WERI-Rb-1 (cell line): ENCODE data around the gene ZFTA.
A peak's percentile ranks its signal among the peaks of the same experiment; 100 is the strongest.

ENCODE experiments used
- DNase-seq: peaks from one replicate; pipeline ENCODE4 v3.0.0-alpha.2; 2020
- H3K27ac ChIP-seq: fragments of 250-450 bp; sonication (Bioruptor Pico); 2 replicates; pipeline ENCODE4 v1.5.1; 2020; ENCODE audit warnings: mild to moderate bottlenecking, moderate library complexity
- H3K27me3 ChIP-seq: fragments of 250-450 bp; sonication (Bioruptor Pico); 2 replicates; pipeline ENCODE4 v1.5.1; 2021; ENCODE audit warnings: mild to moderate bottlenecking, low read depth, moderate library complexity; ENCODE audit not compliant: insufficient read depth, severe bottlenecking
- H3K36me3 ChIP-seq: fragments of 250-450 bp; sonication (Bioruptor Pico); 2 replicates; pipeline ENCODE4 v1.5.1; 2020; ENCODE audit warnings: mild to moderate bottlenecking, moderate library complexity
- H3K4me3 ChIP-seq: 2 replicates; pipeline ENCODE4 v1.5.1; 2011; ENCODE audit warnings: low read depth, mild to moderate bottlenecking, control low read depth, low read length
- H3K9me3 ChIP-seq: fragments of 250-450 bp; sonication (Bioruptor Pico); 2 replicates; pipeline ENCODE4 v1.5.1; 2021; ENCODE audit warnings: mild to moderate bottlenecking, moderate library complexity; ENCODE audit not compliant: severe bottlenecking
- TF ChIP-seq, protein P1 (sequence below): IDR thresholded peaks from 2 replicates; pipeline ENCODE4 v1.5.1; 2011; ENCODE audit warnings: low read depth, mild to moderate bottlenecking, control low read depth, inconsistent platforms, low read length

ZFTA gene

DNA sequence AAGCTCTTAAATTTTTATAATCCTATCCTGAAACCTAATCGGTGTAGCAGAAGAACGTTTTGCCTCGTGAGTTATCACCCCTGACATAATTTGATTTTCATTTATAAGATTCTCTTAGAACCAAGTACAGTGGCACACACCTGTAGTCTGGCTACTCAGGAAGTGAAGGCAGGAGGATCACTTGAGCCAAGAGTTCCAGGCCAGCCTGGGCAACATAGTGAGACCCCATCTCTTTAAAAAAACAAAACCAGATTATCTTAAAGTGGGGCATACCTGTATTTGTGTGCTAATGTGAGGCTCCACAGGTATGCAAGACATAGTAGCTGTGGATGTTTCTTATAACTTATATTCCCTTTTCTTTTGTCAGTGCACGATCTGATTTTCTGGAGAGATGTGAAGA lies 19.0 kb downstream of the ZFTA start:
- TF ChIP-seq, protein P1, sequence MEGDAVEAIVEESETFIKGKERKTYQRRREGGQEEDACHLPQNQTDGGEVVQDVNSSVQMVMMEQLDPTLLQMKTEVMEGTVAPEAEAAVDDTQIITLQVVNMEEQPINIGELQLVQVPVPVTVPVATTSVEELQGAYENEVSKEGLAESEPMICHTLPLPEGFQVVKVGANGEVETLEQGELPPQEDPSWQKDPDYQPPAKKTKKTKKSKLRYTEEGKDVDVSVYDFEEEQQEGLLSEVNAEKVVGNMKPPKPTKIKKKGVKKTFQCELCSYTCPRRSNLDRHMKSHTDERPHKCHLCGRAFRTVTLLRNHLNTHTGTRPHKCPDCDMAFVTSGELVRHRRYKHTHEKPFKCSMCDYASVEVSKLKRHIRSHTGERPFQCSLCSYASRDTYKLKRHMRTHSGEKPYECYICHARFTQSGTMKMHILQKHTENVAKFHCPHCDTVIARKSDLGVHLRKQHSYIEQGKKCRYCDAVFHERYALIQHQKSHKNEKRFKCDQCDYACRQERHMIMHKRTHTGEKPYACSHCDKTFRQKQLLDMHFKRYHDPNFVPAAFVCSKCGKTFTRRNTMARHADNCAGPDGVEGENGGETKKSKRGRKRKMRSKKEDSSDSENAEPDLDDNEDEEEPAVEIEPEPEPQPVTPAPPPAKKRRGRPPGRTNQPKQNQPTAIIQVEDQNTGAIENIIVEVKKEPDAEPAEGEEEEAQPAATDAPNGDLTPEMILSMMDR = no peak
- H3K4me3 ChIP-seq = no peak overlapping the region
- no peaks in the 10 kb centered on the region for H3K27me3 ChIP-seq
- no peak overlapping the region for H3K27ac ChIP-seq
- peaks cover 48% of the 10 kb centered on the region for H3K36me3 ChIP-seq
- H3K9me3 ChIP-seq = no peaks in the 10 kb centered on the region
- no peak for DNase-seq

DNA sequence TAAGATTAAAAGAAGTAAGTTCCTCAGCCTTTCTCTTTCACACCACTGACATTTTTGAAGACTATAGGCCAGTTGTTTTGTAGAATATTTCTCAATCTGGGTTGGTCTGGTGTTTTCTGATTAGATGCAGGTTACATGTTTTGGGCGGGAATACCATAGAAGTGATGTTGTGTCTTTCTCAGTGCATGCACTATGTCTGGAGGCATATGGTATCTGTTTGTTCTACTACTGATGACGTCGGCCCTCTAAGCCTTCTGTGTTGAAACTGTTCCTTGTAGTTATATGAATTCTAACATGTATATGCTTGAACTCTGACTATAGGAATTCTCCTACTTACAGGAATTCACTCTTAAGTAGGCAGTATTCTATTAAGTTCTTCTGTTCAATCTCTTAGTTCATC lies 21.6 kb downstream of the ZFTA start:
- TF ChIP-seq, protein P1 = no peak
- no peak overlapping the region for H3K4me3 ChIP-seq
- no peak overlapping the region for H3K27ac ChIP-seq
- peaks cover 34% of the 10 kb centered on the region for H3K36me3 ChIP-seq
- no peaks in the 10 kb centered on the region for H3K9me3 ChIP-seq
- H3K27me3 ChIP-seq = no peaks in the 10 kb centered on the region
- DNase-seq = no peak

DNA sequence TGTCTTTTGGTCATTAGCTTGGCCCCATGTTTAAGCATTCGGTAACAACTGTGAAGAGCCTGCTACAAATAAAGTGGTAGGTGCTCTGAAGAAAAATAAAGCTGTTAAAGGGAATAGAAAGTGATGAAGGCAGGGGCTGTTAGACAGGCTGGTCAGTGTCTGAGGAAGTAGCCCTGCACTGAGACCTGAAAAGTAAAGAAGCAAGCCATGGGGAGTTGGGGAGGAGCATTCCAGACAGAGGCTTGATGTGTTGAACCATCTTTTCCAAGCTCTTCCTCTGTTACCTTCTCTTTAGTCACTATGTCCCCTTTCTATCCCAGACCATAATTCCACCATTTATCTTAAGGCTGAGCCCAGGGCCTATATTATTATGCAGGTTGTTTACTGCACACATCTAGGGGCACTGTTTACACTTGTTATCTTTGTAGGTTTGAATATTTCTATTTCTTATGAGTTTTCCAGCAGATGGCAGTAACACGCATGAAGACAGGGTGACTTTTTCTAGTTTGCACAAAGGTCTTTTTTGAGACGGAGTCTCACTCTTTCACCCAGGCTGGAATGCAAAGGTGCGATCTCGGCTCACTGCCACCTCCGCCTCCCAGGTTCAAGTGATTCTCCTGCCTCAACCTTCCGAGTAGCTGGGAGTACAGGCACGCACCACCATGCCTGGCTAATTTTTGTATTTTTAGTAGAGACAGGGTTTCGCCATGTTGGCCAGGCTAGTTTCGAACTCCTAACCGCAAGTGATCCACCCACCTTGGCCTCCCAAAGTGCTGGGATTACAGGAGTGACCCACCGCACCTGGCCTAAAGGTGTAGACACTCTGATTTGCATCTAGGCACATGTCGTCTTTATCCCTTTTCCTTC lies 23.0 kb downstream of the ZFTA start:
- no peak for DNase-seq
- Histone ChIP-seq H3K36me3 (peaks cover 24% of the 10 kb centered on the region), H3K9me3 (no peaks in the 10 kb centered on the region), H3K4me3 (no peak overlapping the region), H3K27ac (no peak overlapping the region), H3K27me3 (no peaks in the 10 kb centered on the region)
- TF ChIP-seq, protein P1 = no peak

DNA sequence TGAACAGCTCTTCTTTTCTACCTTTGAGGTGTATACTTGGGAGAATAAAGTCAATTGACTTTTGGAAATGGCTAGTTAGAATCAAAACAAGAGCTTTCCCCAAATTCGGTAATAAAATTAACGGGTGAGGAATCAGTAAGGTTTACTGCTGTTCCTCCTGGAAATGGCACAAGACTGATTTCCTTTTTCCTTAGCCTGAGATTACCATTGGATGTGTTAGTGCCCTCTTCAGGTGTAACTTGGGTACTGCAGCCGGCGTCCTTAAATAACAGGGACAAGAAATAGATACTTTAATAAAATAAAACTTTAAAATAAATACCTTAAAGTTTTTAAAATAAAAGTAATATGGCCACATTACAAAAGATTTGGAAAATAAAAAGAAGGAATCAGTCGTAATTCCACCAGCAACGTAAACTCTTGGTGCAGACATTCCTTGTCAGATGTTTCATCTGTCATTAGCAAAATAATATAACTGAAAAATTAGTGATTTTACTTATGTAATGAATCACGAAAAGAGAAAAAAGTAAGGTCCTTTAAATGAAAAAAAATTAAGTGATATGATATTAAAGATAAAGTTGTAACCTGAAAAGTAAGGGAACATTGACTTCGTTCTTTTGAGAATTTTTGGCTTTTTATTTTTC lies 29.7 kb downstream of the ZFTA start:
- Histone ChIP-seq H3K9me3 (no peaks in the 10 kb centered on the region), H3K27me3 (no peaks in the 10 kb centered on the region), H3K27ac (no peak overlapping the region), H3K4me3 (no peak overlapping the region), H3K36me3 (peaks cover 10% of the 10 kb centered on the region)
- TF ChIP-seq, protein P1 = peak; percentile 64
- DNase-seq = peak; percentile 59

DNA sequence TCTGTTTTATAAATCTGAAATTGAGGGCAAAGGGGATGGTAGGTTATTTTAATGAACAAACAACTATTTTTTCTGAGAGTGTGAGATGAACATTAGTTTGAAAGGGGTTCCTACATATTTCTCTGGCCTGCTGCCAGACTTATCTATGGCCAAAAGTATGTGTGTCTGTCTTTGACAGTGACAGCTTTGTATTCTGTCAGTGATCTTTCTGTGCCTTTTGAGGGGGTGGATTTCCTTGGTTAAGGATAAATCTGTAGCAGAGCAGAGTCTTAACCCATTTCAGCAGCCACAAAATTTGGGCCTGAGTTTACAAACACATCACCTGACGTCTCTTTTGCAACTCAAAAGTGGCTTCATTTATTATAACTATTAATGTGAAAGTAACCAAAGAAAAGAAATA lies 30.9 kb downstream of the ZFTA start:
- no peaks in the 10 kb centered on the region for H3K27me3 ChIP-seq

More for the DNA sequence above, 30.9 kb downstream of the ZFTA start:
- no peak overlapping the region for H3K27ac ChIP-seq
- H3K36me3 ChIP-seq = peaks cover 10% of the 10 kb centered on the region
- DNase-seq = no peak
- TF ChIP-seq, protein P1 = no peak
- H3K4me3 ChIP-seq = no peak overlapping the region
- no peaks in the 10 kb centered on the region for H3K9me3 ChIP-seq
